Nephron progenitor cell (in vitro differentiated cells): ENCODE data around the gene LPCAT1.

Experiments used
- DNase-seq: peaks from one replicate; pipeline ENCODE4 v3.0.0; 2021
- H3K27ac Mint-ChIP-seq: 2 replicates; pipeline ENCODE4 v1.8.0; 2021; ENCODE audit warnings: mild to moderate bottlenecking, moderate library complexity, mixed read lengths
- H3K27me3 Mint-ChIP-seq: 2 replicates; pipeline ENCODE4 v1.8.0; 2021; ENCODE audit warnings: mild to moderate bottlenecking, low read depth, mixed read lengths; ENCODE audit not compliant: poor library complexity
- H3K36me3 Mint-ChIP-seq: 2 replicates; pipeline ENCODE4 v1.8.0; 2021; ENCODE audit warnings: low read depth, mixed read lengths
- H3K4me1 Mint-ChIP-seq: 2 replicates; pipeline ENCODE4 v1.8.0; 2021; ENCODE audit warnings: mixed read lengths
- H3K4me3 Mint-ChIP-seq: 2 replicates; pipeline ENCODE4 v1.8.0; 2021; ENCODE audit warnings: mild to moderate bottlenecking, moderate library complexity, mixed read lengths
- H3K9me3 Mint-ChIP-seq: 2 replicates; pipeline ENCODE4 v1.8.0; 2021; ENCODE audit warnings: mild to moderate bottlenecking, moderate library complexity, mixed read lengths
- TF ChIP-seq, protein P1 (sequence below): fragments of 200-600 bp; sonication (generic); IDR thresholded peaks from 2 replicates; pipeline ENCODE4 v1.5.0; 2021; ENCODE audit warnings: antibody characterized with exemption

Gene LPCAT1

GRCh38 chr5:1550287-1551076 is 26.7 kb upstream of the LPCAT1 start:
- Mint-ChIP-seq H3K36me3 (no peaks in the 10 kb centered on the region), H3K9me3 (no peaks in the 10 kb centered on the region), H3K27ac (no peak overlapping the region), H3K27me3 (peaks cover 14% of the 10 kb centered on the region), H3K4me1 (peaks cover 11% of the 10 kb centered on the region), H3K4me3 (no peak overlapping the region)
- DNase-seq = no peak
- TF ChIP-seq, protein P1, sequence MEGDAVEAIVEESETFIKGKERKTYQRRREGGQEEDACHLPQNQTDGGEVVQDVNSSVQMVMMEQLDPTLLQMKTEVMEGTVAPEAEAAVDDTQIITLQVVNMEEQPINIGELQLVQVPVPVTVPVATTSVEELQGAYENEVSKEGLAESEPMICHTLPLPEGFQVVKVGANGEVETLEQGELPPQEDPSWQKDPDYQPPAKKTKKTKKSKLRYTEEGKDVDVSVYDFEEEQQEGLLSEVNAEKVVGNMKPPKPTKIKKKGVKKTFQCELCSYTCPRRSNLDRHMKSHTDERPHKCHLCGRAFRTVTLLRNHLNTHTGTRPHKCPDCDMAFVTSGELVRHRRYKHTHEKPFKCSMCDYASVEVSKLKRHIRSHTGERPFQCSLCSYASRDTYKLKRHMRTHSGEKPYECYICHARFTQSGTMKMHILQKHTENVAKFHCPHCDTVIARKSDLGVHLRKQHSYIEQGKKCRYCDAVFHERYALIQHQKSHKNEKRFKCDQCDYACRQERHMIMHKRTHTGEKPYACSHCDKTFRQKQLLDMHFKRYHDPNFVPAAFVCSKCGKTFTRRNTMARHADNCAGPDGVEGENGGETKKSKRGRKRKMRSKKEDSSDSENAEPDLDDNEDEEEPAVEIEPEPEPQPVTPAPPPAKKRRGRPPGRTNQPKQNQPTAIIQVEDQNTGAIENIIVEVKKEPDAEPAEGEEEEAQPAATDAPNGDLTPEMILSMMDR = no peak

GRCh38 chr5:1549475-1550030 is 25.8 kb upstream of the LPCAT1 start:
- Mint-ChIP-seq H3K9me3 (no peaks in the 10 kb centered on the region), H3K27me3 (peaks cover 14% of the 10 kb centered on the region), H3K4me3 (no peak overlapping the region), H3K27ac (no peak overlapping the region), H3K4me1 (peaks cover 11% of the 10 kb centered on the region), H3K36me3 (no peaks in the 10 kb centered on the region)
- TF ChIP-seq, protein P1 = no peak
- no peak for DNase-seq

DNA sequence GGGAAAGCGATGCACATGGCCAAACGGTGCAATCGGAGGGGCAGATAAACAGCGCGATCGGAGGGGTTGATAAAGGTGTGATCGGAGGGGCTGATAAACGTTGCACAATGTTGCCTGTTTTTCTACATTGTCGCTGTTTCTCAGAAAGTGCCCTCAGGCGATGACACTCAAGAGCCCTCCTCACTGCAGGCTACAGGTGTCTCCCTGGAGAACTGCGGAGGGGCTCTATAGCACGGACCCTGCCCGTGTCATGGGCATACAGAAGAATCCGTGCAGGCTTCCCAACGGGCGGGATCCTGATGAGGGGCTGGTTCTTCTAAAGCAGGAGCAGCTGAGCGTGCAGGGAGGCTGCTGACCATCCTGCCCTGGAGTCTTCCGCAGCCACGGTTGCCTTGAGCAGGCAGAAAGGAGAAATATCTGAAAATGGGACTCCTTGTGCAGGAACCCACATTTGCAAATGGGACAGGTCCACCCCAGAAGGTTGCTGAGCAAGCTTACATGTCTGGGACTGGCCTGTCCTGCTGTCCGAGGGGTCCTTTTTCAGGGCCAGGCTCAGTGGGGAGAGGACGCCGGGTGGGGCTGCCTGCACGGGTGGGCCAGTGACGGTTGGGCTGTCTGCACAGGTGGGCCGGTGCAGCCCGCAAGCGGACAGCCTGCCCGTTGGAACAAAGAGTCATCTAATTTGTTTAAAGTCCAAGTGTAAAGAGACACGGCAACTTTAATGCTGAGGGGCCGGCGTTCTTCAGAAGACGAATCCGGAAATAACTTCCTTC is 25.1 kb upstream of the LPCAT1 start:
- H3K36me3 Mint-ChIP-seq = no peaks in the 10 kb centered on the region
- peaks cover 14% of the 10 kb centered on the region for H3K27me3 Mint-ChIP-seq
- peaks cover 11% of the 10 kb centered on the region for H3K4me1 Mint-ChIP-seq
- H3K4me3 Mint-ChIP-seq = no peak overlapping the region
- TF ChIP-seq, protein P1 = no peak
- H3K9me3 Mint-ChIP-seq = no peaks in the 10 kb centered on the region
- no peak for DNase-seq
- no peak overlapping the region for H3K27ac Mint-ChIP-seq

- DNase-seq = no peak
- TF ChIP-seq, protein P1 = no peak
- peaks cover 8% of the 10 kb centered on the region for H3K4me1 Mint-ChIP-seq
- H3K36me3 Mint-ChIP-seq = no peaks in the 10 kb centered on the region
- H3K27ac Mint-ChIP-seq = no peak overlapping the region
- no peaks in the 10 kb centered on the region for H3K9me3 Mint-ChIP-seq
- peaks cover 17% of the 10 kb centered on the region for H3K27me3 Mint-ChIP-seq
- no peak overlapping the region for H3K4me3 Mint-ChIP-seq
Observed at GRCh38 chr5:1547655-1548054, 23.9 kb upstream of the LPCAT1 start.

- H3K4me1 Mint-ChIP-seq = peaks cover 6% of the 10 kb centered on the region
- peaks cover 20% of the 10 kb centered on the region for H3K27me3 Mint-ChIP-seq
- H3K36me3 Mint-ChIP-seq = no peaks in the 10 kb centered on the region
- DNase-seq = no peak
- TF ChIP-seq, protein P1 = no peak
- no peaks in the 10 kb centered on the region for H3K9me3 Mint-ChIP-seq
- no peak overlapping the region for H3K4me3 Mint-ChIP-seq
- H3K27ac Mint-ChIP-seq = no peak overlapping the region
Observed at GRCh38 chr5:1547236-1547635, 23.5 kb upstream of the LPCAT1 start.
